Measurements from ENCODE around the gene EDNRB.
"Not testable (repeated sequence)": the region's sequence is repeated elsewhere in the genome, so short reads cannot be mapped to it uniquely, and the experiment has no call there.

EDNRB gene

GRCh38 chr13:77918391-77919245 is at the start of gene EDNRB:
Gene EDNRB, minus strand, starts transcription at chr13:77918831. Its CDS starts 258 bp downstream, at chr13:77918573.
- no peak for DNase-seq (ENCODE audit: low spot score)

- DNase-seq (ENCODE audit: low spot score): no peak
These were observed 48.0 kb upstream of the EDNRB start for GRCh38 chr13:77966671-77967070.

- no peak for DNase-seq (ENCODE audit: low spot score)
These were observed 34.1 kb upstream of the EDNRB start for GRCh38 chr13:77952737-77953136.

GRCh38 chr13:77952276-77952675 is 33.6 kb upstream of the EDNRB start:
- no peak for DNase-seq (ENCODE audit: low spot score)

- DNase-seq (ENCODE audit: low spot score): no peak
These were observed 27.9 kb upstream of the EDNRB start for GRCh38 chr13:77946522-77946921.

GRCh38 chr13:77935063-77935462 is 16.4 kb upstream of the EDNRB start:
- DNase-seq (ENCODE audit: low spot score): not testable (repeated sequence)

- no peak for DNase-seq (ENCODE audit: low spot score)
These were observed 11.8 kb upstream of the EDNRB start for GRCh38 chr13:77930430-77930829.

- DNase-seq (ENCODE audit: low spot score): no peak
These were observed 10.3 kb upstream of the EDNRB start for GRCh38 chr13:77928909-77929308.

GRCh38 chr13:77925616-77926015 is 7.0 kb upstream of the EDNRB start:
- no peak for DNase-seq (ENCODE audit: low spot score)

GRCh38 chr13:77919921-77920294 is 1.3 kb upstream of the EDNRB start:
- DNase-seq (ENCODE audit: low spot score): no peak

- DNase-seq (ENCODE audit: low spot score): no peak
These were observed 752 bp upstream of the EDNRB start for GRCh38 chr13:77919246-77919920.

- no peak for DNase-seq (ENCODE audit: low spot score)
These were observed 2.1 kb downstream of the EDNRB start for GRCh38 chr13:77916488-77916887.

- DNase-seq (ENCODE audit: low spot score): no peak
These were observed 2.9 kb downstream of the EDNRB start for GRCh38 chr13:77915686-77916085.

GRCh38 chr13:77913003-77913402 is 5.6 kb downstream of the EDNRB start:
- no peak for DNase-seq (ENCODE audit: low spot score)

GRCh38 chr13:77911751-77912150 is 6.9 kb downstream of the EDNRB start:
- DNase-seq (ENCODE audit: low spot score): no peak

GRCh38 chr13:77909827-77910226 is 8.8 kb downstream of the EDNRB start:
- DNase-seq (ENCODE audit: low spot score): no peak

- no peak for DNase-seq (ENCODE audit: low spot score)
These were observed 10.1 kb downstream of the EDNRB start for GRCh38 chr13:77908531-77908930.

- DNase-seq (ENCODE audit: low spot score): no peak
These were observed 10.8 kb downstream of the EDNRB start for GRCh38 chr13:77907666-77908341.

- no peak for DNase-seq (ENCODE audit: low spot score)
These were observed 14.6 kb downstream of the EDNRB start for GRCh38 chr13:77904031-77904430.

GRCh38 chr13:77903435-77903834 is 15.2 kb downstream of the EDNRB start:
- no peak for DNase-seq (ENCODE audit: low spot score)

- no peak for DNase-seq (ENCODE audit: low spot score)
These were observed 16.2 kb downstream of the EDNRB start for GRCh38 chr13:77902319-77902963.

- no peak for DNase-seq (ENCODE audit: low spot score)
These were observed 20.5 kb downstream of the EDNRB start for GRCh38 chr13:77898097-77898496.
